Nephron (organoid): ENCODE results near the gene CALML6.

Experiments
- H3K27ac Mint-ChIP-seq, 3 experiments: 2 replicates each; pipeline ENCODE4 v1.8.0; 2020; ENCODE audit warnings: mixed read lengths in 3 of 3, mild to moderate bottlenecking in 2 of 3, moderate library complexity in 1 of 3
- H3K27me3 Mint-ChIP-seq: 2 replicates; pipeline ENCODE4 v1.8.0; 2021; ENCODE audit warnings: low read depth, mild to moderate bottlenecking, moderate library complexity, mixed read lengths
- H3K36me3 Mint-ChIP-seq: 2 replicates; pipeline ENCODE4 v1.8.0; 2020; ENCODE audit warnings: low read depth, mixed read lengths
- H3K4me1 Mint-ChIP-seq: 2 replicates; pipeline ENCODE4 v1.8.0; 2020; ENCODE audit warnings: mixed read lengths
- H3K4me3 Mint-ChIP-seq, 3 experiments: 2 replicates each; pipeline ENCODE4 v1.8.0; 2020; ENCODE audit warnings: mild to moderate bottlenecking in 3 of 3, mixed read lengths in 3 of 3, moderate library complexity in 2 of 3
- H3K9me3 Mint-ChIP-seq: 2 replicates; pipeline ENCODE4 v1.8.0; 2020; ENCODE audit warnings: mixed read lengths
- TF ChIP-seq, protein P1 (sequence below), 3 experiments: fragments of 200-600 bp; sonication (generic); IDR thresholded peaks; one replicate each; pipeline ENCODE4 v1.5.0; 2021; ENCODE audit warnings: antibody characterized with exemption in 3 of 3; ENCODE audit not compliant: unreplicated experiment in 3 of 3

CALML6 gene

DNA sequence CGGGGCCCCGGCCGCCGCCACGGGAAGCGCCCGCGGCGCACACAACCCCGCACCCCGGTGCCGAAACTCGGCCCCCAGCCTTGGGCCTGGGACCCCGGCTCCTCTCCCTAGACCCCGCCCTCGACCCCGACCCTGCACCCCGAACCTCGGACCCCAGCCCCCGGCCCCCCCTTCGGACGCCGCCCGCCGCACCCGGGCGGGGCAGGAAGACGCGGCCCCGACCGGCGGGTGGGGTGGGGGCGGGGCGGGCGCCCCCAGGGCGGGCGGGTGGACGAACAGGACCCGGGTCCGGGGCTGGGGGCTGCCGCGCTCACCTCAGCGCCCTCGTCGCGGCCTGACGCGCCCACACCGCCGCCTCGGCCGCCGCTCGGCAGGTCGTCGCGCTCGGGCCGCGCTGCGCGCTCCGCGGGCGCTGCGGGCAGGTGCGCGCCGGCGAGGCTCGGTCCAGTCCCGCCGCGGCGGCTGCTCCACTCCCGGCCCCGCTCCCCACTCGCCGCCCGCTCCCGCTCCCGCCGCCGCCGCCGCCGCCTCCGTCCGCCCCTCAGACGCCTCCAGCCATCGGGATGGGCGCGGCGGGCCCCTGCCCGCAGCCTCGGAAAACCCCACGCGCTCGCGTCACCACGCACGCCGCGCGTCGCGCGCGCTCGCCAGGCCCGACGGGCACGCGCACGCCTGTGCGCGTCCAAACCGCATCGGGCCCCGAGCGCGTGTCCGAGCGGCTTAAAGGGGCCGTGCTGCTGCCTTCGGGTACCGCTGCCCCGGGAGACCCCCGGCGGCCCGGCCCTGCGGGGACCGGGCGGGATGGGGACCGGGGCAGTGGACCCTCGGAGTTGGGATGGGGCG is 24.3 kb upstream of the CALML6 start, which contains the start of gene GNB1:
Gene GNB1, minus strand, starts transcription at position 582 of the 843 bp plus-strand sequence. CDS start 65,634 bp downstream, outside the sequence.
- Mint-ChIP-seq H3K27ac (peak within 1 kb of the TSS; percentile 89 to 93 (median 92)), H3K27me3 (peaks cover 6% of the 10 kb centered on the region), H3K4me1 (peaks cover 43% of the 10 kb centered on the region), H3K9me3 (no peaks in the 10 kb centered on the region), H3K36me3 (peaks cover 15% of the 10 kb centered on the region), H3K4me3 (peak within 1 kb of the TSS; percentile 87 to 91 (median 89))
- TF ChIP-seq, protein P1, sequence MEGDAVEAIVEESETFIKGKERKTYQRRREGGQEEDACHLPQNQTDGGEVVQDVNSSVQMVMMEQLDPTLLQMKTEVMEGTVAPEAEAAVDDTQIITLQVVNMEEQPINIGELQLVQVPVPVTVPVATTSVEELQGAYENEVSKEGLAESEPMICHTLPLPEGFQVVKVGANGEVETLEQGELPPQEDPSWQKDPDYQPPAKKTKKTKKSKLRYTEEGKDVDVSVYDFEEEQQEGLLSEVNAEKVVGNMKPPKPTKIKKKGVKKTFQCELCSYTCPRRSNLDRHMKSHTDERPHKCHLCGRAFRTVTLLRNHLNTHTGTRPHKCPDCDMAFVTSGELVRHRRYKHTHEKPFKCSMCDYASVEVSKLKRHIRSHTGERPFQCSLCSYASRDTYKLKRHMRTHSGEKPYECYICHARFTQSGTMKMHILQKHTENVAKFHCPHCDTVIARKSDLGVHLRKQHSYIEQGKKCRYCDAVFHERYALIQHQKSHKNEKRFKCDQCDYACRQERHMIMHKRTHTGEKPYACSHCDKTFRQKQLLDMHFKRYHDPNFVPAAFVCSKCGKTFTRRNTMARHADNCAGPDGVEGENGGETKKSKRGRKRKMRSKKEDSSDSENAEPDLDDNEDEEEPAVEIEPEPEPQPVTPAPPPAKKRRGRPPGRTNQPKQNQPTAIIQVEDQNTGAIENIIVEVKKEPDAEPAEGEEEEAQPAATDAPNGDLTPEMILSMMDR (IDR thresholded peaks at IDR 0.05; ENCODE audit: unreplicated experiment in 3 of 3): no peak

DNA sequence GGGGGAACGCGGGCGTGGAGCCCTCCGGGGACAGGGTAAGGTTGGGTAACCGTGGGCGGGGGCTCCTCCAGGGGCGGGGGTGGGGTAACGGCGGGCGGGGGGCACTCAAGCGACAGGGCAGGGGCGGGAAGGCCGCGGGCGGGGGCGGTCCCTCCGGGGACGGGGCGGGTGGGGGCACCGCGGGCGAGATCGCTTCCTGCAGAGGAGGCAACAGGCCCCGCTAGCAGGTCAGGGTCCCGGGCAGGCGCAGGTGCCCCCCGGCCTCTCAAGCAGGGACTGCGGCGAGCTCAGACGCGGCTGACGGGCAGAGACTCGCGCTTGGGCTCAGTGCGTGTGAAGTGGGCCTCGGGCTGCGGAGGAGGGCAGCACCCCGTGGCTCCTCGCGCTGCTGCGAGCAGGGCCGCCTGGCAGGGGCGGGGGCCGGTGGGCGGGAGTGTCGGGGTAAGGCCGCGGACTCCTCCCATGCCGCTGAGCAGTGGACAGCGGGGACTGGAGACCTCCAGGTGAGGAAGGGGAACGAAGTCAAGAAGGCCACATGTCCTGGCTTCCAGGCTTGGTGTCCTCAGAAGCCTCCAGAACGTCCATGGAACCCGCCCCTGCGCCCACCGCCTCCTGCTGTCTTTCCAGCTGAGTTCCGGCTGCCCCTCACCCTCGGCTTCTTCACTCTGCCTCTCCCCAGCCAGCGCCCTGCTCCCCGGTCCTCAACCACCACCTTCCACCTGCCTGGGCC is 23.5 kb upstream of the CALML6 start:
- H3K36me3 Mint-ChIP-seq: peaks cover 11% of the 10 kb centered on the region
- no peaks in the 10 kb centered on the region for H3K9me3 Mint-ChIP-seq
- H3K4me1 Mint-ChIP-seq: peaks cover 40% of the 10 kb centered on the region
- TF ChIP-seq, protein P1 (IDR thresholded peaks at IDR 0.05; ENCODE audit: unreplicated experiment in 3 of 3): no peak
- peak overlapping the region; percentile 82 to 90 (median 88) for H3K4me3 Mint-ChIP-seq
- peak overlapping the region; percentile 89 to 92 (median 91) for H3K27ac Mint-ChIP-seq
- peaks cover 6% of the 10 kb centered on the region for H3K27me3 Mint-ChIP-seq

DNA sequence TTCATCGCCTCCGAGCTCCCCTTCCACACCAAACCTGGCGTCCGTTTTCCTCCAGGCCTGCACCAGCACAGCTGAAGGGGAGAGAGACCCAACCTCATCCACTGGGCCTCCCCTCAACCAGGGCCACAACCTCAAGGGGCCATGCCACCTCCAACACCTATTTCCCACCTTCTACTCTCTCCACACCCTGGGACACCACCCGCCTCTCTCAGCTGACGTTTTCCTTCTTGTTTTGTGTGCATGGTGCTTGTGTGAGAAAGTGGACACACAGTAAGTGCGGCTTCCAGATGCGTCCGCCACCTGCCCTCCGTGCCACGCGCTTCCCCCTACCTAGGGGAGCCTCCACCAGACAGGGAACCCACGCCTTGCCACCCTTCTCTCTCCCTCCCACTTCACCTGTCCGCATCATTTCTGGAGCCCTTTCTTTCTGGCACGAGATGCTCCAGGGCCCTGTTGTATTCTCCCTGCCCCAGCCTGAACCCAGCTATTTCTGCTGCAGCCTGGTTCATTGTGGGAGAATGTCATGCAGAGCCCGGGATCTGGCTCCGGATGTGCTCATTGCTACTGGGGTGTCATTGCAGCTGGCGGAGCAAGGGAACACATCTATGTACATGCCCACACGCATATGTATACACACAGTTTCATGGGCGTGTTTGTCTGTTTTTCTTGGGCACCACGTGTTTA is 22.8 kb upstream of the CALML6 start:
- Mint-ChIP-seq H3K27me3 (peaks cover 13% of the 10 kb centered on the region), H3K36me3 (peaks cover 7% of the 10 kb centered on the region), H3K4me1 (peaks cover 35% of the 10 kb centered on the region), H3K9me3 (no peaks in the 10 kb centered on the region), H3K27ac (peak overlapping the region; percentile 89 to 92 (median 91)), H3K4me3 (peak overlapping the region; percentile 82 to 90 (median 88))
- TF ChIP-seq, protein P1 (IDR thresholded peaks at IDR 0.05; ENCODE audit: unreplicated experiment in 3 of 3): no peak

DNA sequence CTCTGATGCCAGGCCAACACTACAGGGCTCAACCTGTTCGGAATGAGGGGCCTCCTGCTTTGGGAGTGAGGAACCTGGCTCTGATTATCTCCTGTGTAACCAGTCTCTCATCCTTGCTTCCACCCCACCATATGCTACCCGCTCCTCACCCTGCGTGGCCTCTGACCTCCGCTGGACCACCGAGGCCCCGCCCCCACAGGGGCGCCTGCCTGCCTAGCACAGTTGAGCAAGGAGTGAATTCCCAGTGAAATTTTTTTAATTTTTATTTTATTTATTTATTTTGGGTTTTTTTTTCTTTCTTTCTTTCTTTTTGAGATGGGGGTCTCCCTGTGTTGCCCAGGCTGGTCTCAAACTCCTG is 22.3 kb upstream of the CALML6 start:
- Mint-ChIP-seq H3K36me3 (peaks cover 6% of the 10 kb centered on the region), H3K27me3 (peaks cover 15% of the 10 kb centered on the region), H3K9me3 (no peaks in the 10 kb centered on the region), H3K27ac (peak overlapping the region; percentile 89 to 92 (median 91)), H3K4me1 (peaks cover 32% of the 10 kb centered on the region), H3K4me3 (peak overlapping the region; percentile 82 to 90 (median 88))
- TF ChIP-seq, protein P1 (IDR thresholded peaks at IDR 0.05; ENCODE audit: unreplicated experiment in 3 of 3): no peak

DNA sequence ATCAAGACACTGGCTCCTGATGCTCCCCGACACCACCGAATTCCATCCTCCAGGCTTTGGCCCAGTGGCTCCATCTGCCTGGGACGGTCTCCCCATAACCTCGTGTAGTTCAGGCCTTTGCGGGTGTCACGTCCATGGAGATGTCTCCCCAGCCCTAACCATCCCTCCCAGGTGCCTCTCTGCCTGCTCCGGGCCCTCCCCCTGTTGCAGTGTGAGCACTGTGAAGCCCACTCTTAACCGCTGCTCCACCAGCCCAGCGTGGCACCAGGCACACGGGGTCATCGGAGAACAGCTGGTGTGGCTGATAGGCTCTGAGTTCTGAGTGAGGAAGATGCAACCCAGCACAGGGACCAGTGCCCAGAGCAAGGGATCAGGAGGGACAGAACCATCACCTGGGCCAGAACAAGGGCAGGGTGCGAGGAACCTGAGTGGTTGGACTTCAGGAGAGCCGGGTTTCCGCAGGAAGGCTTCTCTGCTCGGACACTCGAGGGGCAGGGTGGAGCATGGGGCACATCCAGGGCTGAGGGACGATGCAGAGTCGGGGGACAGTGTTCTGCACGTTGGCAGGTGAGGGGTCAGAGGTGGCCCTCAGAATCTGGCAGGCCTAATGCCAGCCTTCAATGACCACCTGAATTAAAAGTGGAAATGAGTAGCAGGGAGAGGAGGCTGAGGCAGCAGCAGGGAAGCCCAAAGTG is 21.6 kb upstream of the CALML6 start:
- H3K9me3 Mint-ChIP-seq: no peaks in the 10 kb centered on the region
- H3K27me3 Mint-ChIP-seq: peaks cover 15% of the 10 kb centered on the region
- peaks cover 6% of the 10 kb centered on the region for H3K36me3 Mint-ChIP-seq
- peak overlapping the region; percentile 69 to 88 (median 82) for H3K4me3 Mint-ChIP-seq
- TF ChIP-seq, protein P1 (IDR thresholded peaks at IDR 0.05; ENCODE audit: unreplicated experiment in 3 of 3): no peak
- H3K4me1 Mint-ChIP-seq: peaks cover 28% of the 10 kb centered on the region
- H3K27ac Mint-ChIP-seq: peak overlapping the region in 1 of 3 experiments; percentile 36
